Measurements from ENCODE around the gene LARGE1.

LARGE1 gene

DNA sequence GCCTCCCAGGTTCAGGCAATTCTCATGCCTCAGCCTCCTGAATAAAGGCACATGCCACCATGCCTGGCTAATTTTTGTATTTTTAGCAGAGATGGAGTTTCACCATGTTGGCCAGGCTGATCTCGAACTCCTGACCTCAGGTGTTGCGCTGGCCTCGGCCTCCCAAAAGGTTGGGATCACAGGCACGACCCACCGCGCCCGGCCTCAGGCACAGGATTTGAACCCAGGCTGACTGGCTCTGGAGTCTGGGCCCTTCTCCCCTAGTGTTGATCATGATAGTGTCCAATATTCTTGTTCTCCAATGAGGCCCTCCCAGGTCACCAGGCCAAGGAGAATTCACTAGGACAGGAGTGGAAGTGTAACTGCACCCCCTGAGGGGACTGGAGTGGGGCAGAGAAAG is 401.9 kb downstream of the LARGE1 start:
- TF ChIP-seq CTCF (IDR thresholded peaks at IDR 0.05) (no peak), ZFX (IDR thresholded peaks at IDR 0.05; ENCODE audit: borderline replicate concordance) (no peak)
- H3K27ac ChIP-seq = no peak overlapping the region

GRCh38 chr22:33515795-33516194 is 404.5 kb downstream of the LARGE1 start:
- no peak overlapping the region for H3K27ac ChIP-seq
- TF ChIP-seq CTCF (IDR thresholded peaks at IDR 0.05) (no peak), ZFX (IDR thresholded peaks at IDR 0.05; ENCODE audit: borderline replicate concordance) (no peak)

- no peak for TF ChIP-seq ZFX (IDR thresholded peaks at IDR 0.05; ENCODE audit: borderline replicate concordance)
- TF ChIP-seq CTCF (IDR thresholded peaks at IDR 0.05) = no peak
- no peak overlapping the region for H3K27ac ChIP-seq
These were observed 406.6 kb downstream of the LARGE1 start for GRCh38 chr22:33513388-33514338.

- TF ChIP-seq CTCF (IDR thresholded peaks at IDR 0.05) (no peak), ZFX (IDR thresholded peaks at IDR 0.05; ENCODE audit: borderline replicate concordance) (no peak)
- no peak overlapping the region for H3K27ac ChIP-seq
These were observed 407.4 kb downstream of the LARGE1 start for GRCh38 chr22:33512908-33513307.

GRCh38 chr22:33510429-33510904 is 409.8 kb downstream of the LARGE1 start:
- H3K27ac ChIP-seq = no peak overlapping the region
- no peak for TF ChIP-seq CTCF (IDR thresholded peaks at IDR 0.05)
- TF ChIP-seq ZFX (IDR thresholded peaks at IDR 0.05; ENCODE audit: borderline replicate concordance) = no peak

DNA sequence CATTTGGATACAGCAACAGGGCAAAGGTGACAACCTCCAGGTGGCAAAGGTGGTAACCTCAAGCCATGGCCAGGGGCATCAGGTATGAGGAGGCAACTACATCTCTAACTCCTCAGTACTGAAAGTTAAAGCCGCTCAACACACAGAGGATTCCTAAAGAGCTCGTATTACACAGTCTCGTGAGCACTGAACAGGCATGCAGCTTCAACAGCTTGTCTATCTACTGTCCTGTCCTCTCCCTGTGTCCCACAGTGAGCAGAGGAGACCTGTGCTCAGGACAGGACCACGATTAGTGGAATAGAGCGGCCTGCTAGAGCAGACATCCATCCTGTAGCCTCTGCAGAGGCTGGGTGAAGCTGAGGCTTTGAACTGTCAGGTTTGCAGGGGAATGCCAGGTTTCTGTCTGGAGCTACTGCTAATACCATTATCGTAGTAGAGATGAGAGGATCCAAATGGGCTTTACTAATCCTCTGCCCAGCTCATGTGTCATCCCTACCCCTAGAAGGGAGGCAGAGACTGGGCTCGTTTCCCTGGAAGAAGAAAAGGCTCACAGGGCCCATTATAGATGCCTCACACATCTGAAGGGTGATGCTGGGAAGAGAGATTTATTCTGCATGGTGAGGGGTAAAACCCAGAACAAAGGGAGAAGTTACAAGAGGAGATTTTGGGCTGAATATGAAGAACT is 415.2 kb downstream of the LARGE1 start:
- no peak overlapping the region for H3K27ac ChIP-seq
- TF ChIP-seq CTCF (IDR thresholded peaks at IDR 0.05) (no peak), ZFX (IDR thresholded peaks at IDR 0.05; ENCODE audit: borderline replicate concordance) (no peak)

- TF ChIP-seq CTCF (IDR thresholded peaks at IDR 0.05) = no peak
- TF ChIP-seq ZFX (IDR thresholded peaks at IDR 0.05; ENCODE audit: borderline replicate concordance) = no peak
These were observed 424.2 kb downstream of the LARGE1 start for GRCh38 chr22:33496112-33496511.

More at GRCh38 chr22:33496112-33496511, 424.2 kb downstream of the LARGE1 start:
- H3K27ac ChIP-seq = no peak overlapping the region
